Activated CD8-positive, alpha-beta memory T cell treated with anti-CD3 and anti-CD28 coated beads for 36 hours (primary cell): Measurements from ENCODE around the gene ATP6V0E1. TPM values are rescaled to one million over a fixed set of nuclear protein-coding genes. Genes with fewer than 3 reads are reported as not detected.

ENCODE experiments used
- CTCF ChIA-PET: fragments of 350-600 bp; sonication (Branson Sonifier 250); formaldehyde crosslinking; loops from one replicate; lab custom pipeline; 2021; ENCODE audit warnings: antibody characterized with exemption; lab: Charles Lee
- POLR2A ChIA-PET: fragments of 350-600 bp; sonication (Branson Sonifier 250); formaldehyde crosslinking; loops from one replicate; lab custom pipeline; 2021; ENCODE audit warnings: antibody characterized with exemption; lab: Charles Lee
- total RNA-seq, 2 experiments: library from RNA; stranded (reverse); gene quantifications; one replicate each; pipeline ENCODE4 v1.2.3, GENCODE V29; 2021

ATP6V0E1 gene
- total RNA-seq, 2 experiments from 2014 or later, result 155 TPM

GRCh38 chr5:172953776-172954675 is 29.5 kb upstream of the ATP6V0E1 start:
- ChIA-PET CTCF (interaction anchor here (2.7 kb wide), 1 partner anchor 240 kb away, joined by 9 read pairs; no protein-coding TSS in a partner anchor), POLR2A (interaction anchor here (0.6 kb wide), 2 partner anchors 29 to 48 kb away, joined by 3 read pairs; partner anchors contain the start of gene ATP6V0E1)

- ChIA-PET CTCF (no interaction called here), POLR2A (interaction anchor here (0.6 kb wide), 2 partner anchors 29 to 49 kb away, joined by 3 read pairs; partner anchors contain the start of gene ATP6V0E1)
Measured at GRCh38 chr5:172954751-172955159, 28.8 kb upstream of the ATP6V0E1 start.

GRCh38 chr5:172956228-172956627 is 27.3 kb upstream of the ATP6V0E1 start:
- ChIA-PET CTCF (no interaction called here), POLR2A (no interaction called here)

- CTCF ChIA-PET, result no interaction called here
Measured at GRCh38 chr5:172956936-172957335, 26.6 kb upstream of the ATP6V0E1 start.

GRCh38 chr5:172957458-172957857 is 26.1 kb upstream of the ATP6V0E1 start:
- ChIA-PET POLR2A (no interaction called here), CTCF (no interaction called here)

More at GRCh38 chr5:172956936-172957335, 26.6 kb upstream of the ATP6V0E1 start:
- POLR2A ChIA-PET, result no interaction called here

GRCh38 chr5:172958331-172959046 is 25.1 kb upstream of the ATP6V0E1 start:
- POLR2A ChIA-PET, result interaction anchor here (0.8 to 4.3 kb wide), 4 partner anchors 25 to 194 kb away, joined by 3 to 26 read pairs (median 7); partner anchors contain the start of gene ATP6V0E1
- CTCF ChIA-PET, result interaction anchor here (0.7 to 1.8 kb wide), 11 partner anchors 8 to 269 kb away, joined by 3 to 10 read pairs (median 4); partner anchors contain the start of gene ATP6V0E1

GRCh38 chr5:172959824-172960799 is 23.5 kb upstream of the ATP6V0E1 start:
- ChIA-PET POLR2A (interaction anchor here (0.7 to 4.3 kb wide), 5 partner anchors 13 to 845 kb away, joined by 3 to 26 read pairs (median 5); partner anchors contain the start of gene ATP6V0E1), CTCF (interaction anchor here (0.6 to 1.8 kb wide), 13 partner anchors 8 to 259 kb away, joined by 3 to 10 read pairs (median 4); partner anchors contain the start of gene ATP6V0E1)

GRCh38 chr5:172969921-172970320 is 13.7 kb upstream of the ATP6V0E1 start:
- POLR2A ChIA-PET, result no interaction called here
- CTCF ChIA-PET, result no interaction called here

- CTCF ChIA-PET, result interaction anchor here (1.2 kb wide), 1 partner anchor 9 kb away, joined by 3 read pairs; no protein-coding TSS in a partner anchor
Measured at GRCh38 chr5:172971482-172971881, 12.1 kb upstream of the ATP6V0E1 start.

GRCh38 chr5:172972552-172972951 is 11.0 kb upstream of the ATP6V0E1 start:
- CTCF ChIA-PET, result interaction anchor here (1.1 to 1.2 kb wide), 2 partner anchors 9 to 10 kb away, joined by 3 read pairs; no protein-coding TSS in a partner anchor
- POLR2A ChIA-PET, result interaction anchor here (0.8 kb wide), 1 partner anchor 13 kb away, joined by 4 read pairs; the partner anchor contains the start of gene RPL26L1

More at GRCh38 chr5:172971482-172971881, 12.1 kb upstream of the ATP6V0E1 start:
- POLR2A ChIA-PET, result no interaction called here

GRCh38 chr5:172973127-172973916 is 10.2 kb upstream of the ATP6V0E1 start:
- CTCF ChIA-PET, result interaction anchor here (1.0 to 1.1 kb wide), 2 partner anchors 8 to 14 kb away, joined by 3 read pairs; partner anchors contain the start of gene RPL26L1

GRCh38 chr5:172973931-172974330 is 9.6 kb upstream of the ATP6V0E1 start:
- POLR2A ChIA-PET, result no interaction called here
- CTCF ChIA-PET, result interaction anchor here (1.0 kb wide), 1 partner anchor 14 kb away, joined by 3 read pairs; the partner anchor contains the start of gene RPL26L1

More at GRCh38 chr5:172973127-172973916, 10.2 kb upstream of the ATP6V0E1 start:
- POLR2A ChIA-PET, result interaction anchor here (0.8 kb wide), 1 partner anchor 14 kb away, joined by 4 read pairs; the partner anchor contains the start of gene RPL26L1

- ChIA-PET CTCF (no interaction called here), POLR2A (no interaction called here)
Measured at GRCh38 chr5:172975289-172975688, 8.3 kb upstream of the ATP6V0E1 start.

GRCh38 chr5:172979778-172980177 is 3.8 kb upstream of the ATP6V0E1 start:
- POLR2A ChIA-PET, result no interaction called here
- CTCF ChIA-PET, result no interaction called here

- ChIA-PET CTCF (interaction anchor here (0.5 to 1.3 kb wide), 6 partner anchors 9 to 288 kb away, joined by 3 to 4 read pairs (median 3); partner anchors contain the start of genes BNIP1 and RPL26L1), POLR2A (no interaction called here)
Measured at GRCh38 chr5:172981931-172982330, 1.6 kb upstream of the ATP6V0E1 start.

- ChIA-PET CTCF (interaction anchor here (0.6 to 2.0 kb wide), 21 partner anchors 11 to 345 kb away, joined by 3 to 13 read pairs (median 4); partner anchors contain the start of genes BNIP1 and RPL26L1), POLR2A (interaction anchor here (0.5 to 2.0 kb wide), 13 partner anchors 10 to 213 kb away, joined by 3 to 26 read pairs (median 5); partner anchors contain the start of genes BNIP1 and RPL26L1)
Measured at GRCh38 chr5:172984244-172984953, 828 bp downstream of the ATP6V0E1 start.
